HL-60 (cell line): ENCODE results near the gene RTF1.

Source experiments
- DNase-seq, 2 experiments: peaks; one replicate each; pipeline ENCODE4 v3.0.0-alpha.2; 2010 to 2020; ENCODE audit warnings: low read depth in 1 of 2, low spot score in 1 of 2
- H3K27ac ChIP-seq: fragments of 250-450 bp; sonication (Bioruptor Pico); replicated peaks from 2 replicates; pipeline ENCODE4 v1.5.1; 2020; ENCODE audit warnings: mild to moderate bottlenecking, moderate library complexity
- H3K27me3 ChIP-seq: fragments of 250-450 bp; sonication (Bioruptor Pico); 2 replicates; pipeline ENCODE4 v1.5.1; 2021; ENCODE audit warnings: mild to moderate bottlenecking, moderate library complexity; ENCODE audit not compliant: insufficient read depth, poor library complexity, severe bottlenecking
- H3K4me3 ChIP-seq: replicated peaks from 2 replicates; pipeline ENCODE4 v1.5.1; 2011; ENCODE audit warnings: mild to moderate bottlenecking, control low read depth, low read length; ENCODE audit not compliant: insufficient read depth
- GABPA ChIP-seq: IDR thresholded peaks from 2 replicates; pipeline ENCODE4 v1.6.1; 2012; ENCODE audit warnings: low read depth
- POLR2AphosphoS5 ChIP-seq: IDR thresholded peaks from 2 replicates; pipeline ENCODE4 v1.6.1; 2012; ENCODE audit warnings: low read depth
- SPI1 ChIP-seq: IDR thresholded peaks from 2 replicates; pipeline ENCODE4 v1.6.1; 2012; ENCODE audit warnings: low read depth, mild to moderate bottlenecking, borderline replicate concordance
- TF ChIP-seq, protein P1 (sequence below): IDR thresholded peaks from 2 replicates; pipeline ENCODE4 v1.6.1; 2012; ENCODE audit warnings: low read depth; ENCODE audit not compliant: insufficient replicate concordance
- TF ChIP-seq, protein P2 (sequence below): IDR thresholded peaks from one replicate; pipeline ENCODE4 v1.5.1; 2011; ENCODE audit warnings: low read length, control low read depth, inconsistent platforms; ENCODE audit not compliant: insufficient read depth

RTF1 gene

DNA sequence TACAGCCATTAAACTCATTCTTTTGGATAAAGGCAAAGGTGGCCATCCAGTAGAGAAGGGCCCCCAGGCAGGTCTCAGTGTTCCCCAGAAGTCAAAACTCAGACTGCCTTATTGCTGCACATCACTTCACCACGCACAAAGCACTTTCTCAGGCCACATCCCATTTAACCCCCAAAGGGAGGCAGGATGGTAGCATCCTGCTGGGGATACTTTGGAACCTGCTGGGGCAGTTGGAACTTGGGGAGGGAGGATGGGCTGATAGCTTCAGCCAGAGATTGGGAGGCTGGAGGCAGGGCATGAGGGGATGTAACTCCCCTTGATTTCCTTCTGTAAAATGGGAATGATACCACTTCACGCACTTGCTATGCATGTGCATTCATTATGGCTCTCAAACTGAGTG lies 81.8 kb downstream of the RTF1 start:
- Histone ChIP-seq H3K4me3 (no peak overlapping the region), H3K27ac (no peak overlapping the region), H3K27me3 (peaks cover 70% of the 10 kb centered on the region)
- TF ChIP-seq GABPA (no peak), POLR2AphosphoS5 (no peak), SPI1 (no peak)
- TF ChIP-seq, protein P1, sequence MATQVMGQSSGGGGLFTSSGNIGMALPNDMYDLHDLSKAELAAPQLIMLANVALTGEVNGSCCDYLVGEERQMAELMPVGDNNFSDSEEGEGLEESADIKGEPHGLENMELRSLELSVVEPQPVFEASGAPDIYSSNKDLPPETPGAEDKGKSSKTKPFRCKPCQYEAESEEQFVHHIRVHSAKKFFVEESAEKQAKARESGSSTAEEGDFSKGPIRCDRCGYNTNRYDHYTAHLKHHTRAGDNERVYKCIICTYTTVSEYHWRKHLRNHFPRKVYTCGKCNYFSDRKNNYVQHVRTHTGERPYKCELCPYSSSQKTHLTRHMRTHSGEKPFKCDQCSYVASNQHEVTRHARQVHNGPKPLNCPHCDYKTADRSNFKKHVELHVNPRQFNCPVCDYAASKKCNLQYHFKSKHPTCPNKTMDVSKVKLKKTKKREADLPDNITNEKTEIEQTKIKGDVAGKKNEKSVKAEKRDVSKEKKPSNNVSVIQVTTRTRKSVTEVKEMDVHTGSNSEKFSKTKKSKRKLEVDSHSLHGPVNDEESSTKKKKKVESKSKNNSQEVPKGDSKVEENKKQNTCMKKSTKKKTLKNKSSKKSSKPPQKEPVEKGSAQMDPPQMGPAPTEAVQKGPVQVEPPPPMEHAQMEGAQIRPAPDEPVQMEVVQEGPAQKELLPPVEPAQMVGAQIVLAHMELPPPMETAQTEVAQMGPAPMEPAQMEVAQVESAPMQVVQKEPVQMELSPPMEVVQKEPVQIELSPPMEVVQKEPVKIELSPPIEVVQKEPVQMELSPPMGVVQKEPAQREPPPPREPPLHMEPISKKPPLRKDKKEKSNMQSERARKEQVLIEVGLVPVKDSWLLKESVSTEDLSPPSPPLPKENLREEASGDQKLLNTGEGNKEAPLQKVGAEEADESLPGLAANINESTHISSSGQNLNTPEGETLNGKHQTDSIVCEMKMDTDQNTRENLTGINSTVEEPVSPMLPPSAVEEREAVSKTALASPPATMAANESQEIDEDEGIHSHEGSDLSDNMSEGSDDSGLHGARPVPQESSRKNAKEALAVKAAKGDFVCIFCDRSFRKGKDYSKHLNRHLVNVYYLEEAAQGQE: no peak
- TF ChIP-seq, protein P2, sequence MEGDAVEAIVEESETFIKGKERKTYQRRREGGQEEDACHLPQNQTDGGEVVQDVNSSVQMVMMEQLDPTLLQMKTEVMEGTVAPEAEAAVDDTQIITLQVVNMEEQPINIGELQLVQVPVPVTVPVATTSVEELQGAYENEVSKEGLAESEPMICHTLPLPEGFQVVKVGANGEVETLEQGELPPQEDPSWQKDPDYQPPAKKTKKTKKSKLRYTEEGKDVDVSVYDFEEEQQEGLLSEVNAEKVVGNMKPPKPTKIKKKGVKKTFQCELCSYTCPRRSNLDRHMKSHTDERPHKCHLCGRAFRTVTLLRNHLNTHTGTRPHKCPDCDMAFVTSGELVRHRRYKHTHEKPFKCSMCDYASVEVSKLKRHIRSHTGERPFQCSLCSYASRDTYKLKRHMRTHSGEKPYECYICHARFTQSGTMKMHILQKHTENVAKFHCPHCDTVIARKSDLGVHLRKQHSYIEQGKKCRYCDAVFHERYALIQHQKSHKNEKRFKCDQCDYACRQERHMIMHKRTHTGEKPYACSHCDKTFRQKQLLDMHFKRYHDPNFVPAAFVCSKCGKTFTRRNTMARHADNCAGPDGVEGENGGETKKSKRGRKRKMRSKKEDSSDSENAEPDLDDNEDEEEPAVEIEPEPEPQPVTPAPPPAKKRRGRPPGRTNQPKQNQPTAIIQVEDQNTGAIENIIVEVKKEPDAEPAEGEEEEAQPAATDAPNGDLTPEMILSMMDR: no peak
- DNase-seq: no peak

DNA sequence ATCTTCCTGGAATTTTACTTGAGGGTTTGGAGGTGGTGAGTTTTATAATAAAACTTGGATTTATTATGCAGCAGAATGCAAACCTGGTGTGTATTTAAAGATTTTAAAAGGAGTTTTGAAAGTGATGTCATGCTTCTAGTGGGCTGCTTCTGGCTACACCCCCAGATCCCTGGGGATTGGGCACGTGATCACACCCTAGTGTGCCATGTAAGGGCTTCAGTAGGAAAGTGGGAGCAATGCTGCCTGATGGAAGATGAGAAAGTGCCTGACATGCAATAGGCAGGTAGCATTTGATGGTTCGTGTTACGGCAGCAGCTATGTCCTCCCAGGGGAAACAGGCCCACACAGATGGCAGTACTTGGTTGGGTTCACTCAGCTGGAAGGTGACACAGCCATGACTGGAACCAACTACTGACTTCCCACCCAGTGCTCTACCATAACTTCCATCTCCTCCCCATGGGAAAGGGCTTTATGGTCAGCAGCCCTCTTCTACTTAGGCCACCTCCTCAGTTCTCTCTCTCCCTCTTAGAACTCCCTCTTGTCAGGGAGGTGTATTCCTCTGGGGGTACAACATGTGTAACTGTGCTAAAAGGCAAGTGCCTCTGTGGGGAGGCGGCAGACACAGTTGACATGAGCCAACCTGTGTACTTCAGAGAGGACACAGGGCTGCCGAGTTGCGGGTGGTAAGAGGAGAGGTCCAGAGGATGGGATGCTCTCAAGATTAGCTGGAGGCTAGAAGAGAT lies 82.4 kb downstream of the RTF1 start:
- no peak overlapping the region for H3K4me3 ChIP-seq
- DNase-seq: no peak
- TF ChIP-seq, protein P1: no peak
- TF ChIP-seq POLR2AphosphoS5 (no peak), GABPA (no peak), SPI1 (no peak)
- H3K27ac ChIP-seq: no peak overlapping the region
- peaks cover 67% of the 10 kb centered on the region for H3K27me3 ChIP-seq

DNA sequence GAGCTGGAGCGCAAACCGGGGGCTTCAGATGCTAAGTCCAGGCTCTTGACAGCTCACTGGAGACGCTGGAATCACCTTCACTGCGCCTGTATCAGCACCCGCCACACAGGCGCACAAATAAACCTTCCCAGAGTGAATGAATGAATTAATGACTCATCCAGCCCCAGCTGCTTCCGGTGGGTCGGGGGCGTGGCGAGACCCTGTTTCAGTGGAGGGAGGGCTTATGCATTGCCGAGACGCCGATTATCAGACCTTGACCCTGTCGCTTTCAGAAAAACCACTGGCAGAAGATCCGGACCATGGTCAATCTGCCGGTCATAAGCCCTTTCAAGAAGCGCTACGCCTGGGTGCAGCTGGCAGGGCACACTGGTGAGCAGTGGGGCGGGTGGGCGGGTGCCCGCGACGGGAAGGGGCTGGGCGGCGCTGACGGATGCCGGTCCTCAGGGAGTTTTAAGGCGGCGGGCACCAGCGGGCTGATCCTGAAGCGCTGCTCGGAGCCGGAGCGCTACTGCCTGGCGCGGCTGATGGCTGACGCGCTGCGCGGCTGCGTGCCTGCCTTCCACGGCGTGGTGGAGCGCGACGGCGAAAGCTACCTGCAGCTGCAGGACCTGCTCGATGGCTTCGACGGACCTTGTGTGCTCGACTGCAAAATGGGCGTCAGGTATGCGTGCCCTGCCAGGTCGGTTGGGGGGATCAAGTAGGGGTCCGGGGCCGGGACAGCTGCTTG lies 84.5 kb downstream of the RTF1 start:
- TF ChIP-seq GABPA (no peak), SPI1 (no peak), POLR2AphosphoS5 (no peak)
- TF ChIP-seq, protein P2: no peak
- TF ChIP-seq, protein P1: no peak
- DNase-seq: no peak
- H3K27ac ChIP-seq: no peak overlapping the region
- no peak overlapping the region for H3K4me3 ChIP-seq
- H3K27me3 ChIP-seq: peaks cover 46% of the 10 kb centered on the region
